Thyroid gland (tissue), 4 donors: ENCODE measurements around the gene RTTN. TPM values are rescaled to one million over a fixed set of nuclear protein-coding genes. Genes with fewer than 3 reads are reported as not detected.

Experiments
- DNase-seq, 2 donors: peaks; one replicate each; pipeline ENCODE4 v3.0.0-alpha.2; 2019
- H3K27ac ChIP-seq, 3 donors: fragments of 200-600 bp; sonication (generic); 1 replicate in 2 of 3; 2 replicates in 1 of 3; pipeline ENCODE4 v1.5.1; 2016 to 2019; ENCODE audit warnings: mild to moderate bottlenecking in 1 of 3, moderate library complexity in 1 of 3
- H3K27me3 ChIP-seq: fragments of 200-600 bp; sonication (generic); one replicate; pipeline ENCODE4 v1.5.1; 2019
- H3K36me3 ChIP-seq, 2 donors: fragments of 200-600 bp; sonication (generic); one replicate each; pipeline ENCODE4 v1.5.1; 2016 to 2019
- H3K4me1 ChIP-seq, 2 donors: fragments of 200-600 bp; sonication (generic); one replicate each; pipeline ENCODE4 v1.5.1; 2017 to 2019
- H3K4me3 ChIP-seq, 3 donors: fragments of 200-600 bp; sonication (generic); replicated peaks in 1 of 3; 1 replicate in 2 of 3; 2 replicates in 1 of 3; pipeline ENCODE4 v1.5.1; 2016; ENCODE audit warnings: mild to moderate bottlenecking in 1 of 3
- H3K9me3 ChIP-seq: fragments of 200-600 bp; sonication (generic); one replicate; pipeline ENCODE4 v1.5.1; 2017
- POLR2A ChIP-seq, 2 donors: fragments of 450-650 bp; IDR thresholded peaks; one replicate each; pipeline ENCODE4 v1.6.1; 2017; ENCODE audit warnings: antibody characterized with exemption in 2 of 2, mild to moderate bottlenecking in 2 of 2, moderate library complexity in 1 of 2
- WGBS, 2 donors: methylation state at CpG; one replicate each; pipeline ENCODE4 v1.1.5; 2017; 5-methylcytosine and 5-hydroxymethylcytosine counted together
- intact Hi-C: fragments of 100-400 bp; cut with DNase I; formaldehyde crosslinking; loops from one replicate; pipeline ENCODE4 v1.15.1; 2023
- total RNA-seq, 4 donors: library from RNA; depleted of rRNA; stranded (reverse); fragments of >200 nt; gene quantifications; one replicate each; pipeline ENCODE4 v1.2.3, GENCODE V29; 2016
- TF ChIP-seq, protein P1 (sequence below), 6 experiments: fragments of 200-600 bp in 3 of 6; fragments of 450-650 bp in 3 of 6; sonication (generic) in 3 of 6; IDR thresholded peaks; one replicate each; pipeline ENCODE4 v1.5.1; 2016 to 2019; ENCODE audit warnings: antibody characterized with exemption in 6 of 6, mild to moderate bottlenecking in 2 of 6, inconsistent platforms in 1 of 6, moderate library complexity in 1 of 6

Gene RTTN
- total RNA-seq, 4 donors from 2014 or later: 12.6 to 34.6 (median 19.3) TPM

- Histone ChIP-seq H3K27me3 (no peaks in the 10 kb centered on the region), H3K4me3 (no peak overlapping the region), H3K9me3 (no peaks in the 10 kb centered on the region), H3K27ac (no peak overlapping the region), H3K36me3 (peaks cover 7 to 20% of the 10 kb centered on the region in 2 donors), H3K4me1 (no peaks in the 10 kb centered on the region)
- DNase-seq: no peak
- 68 to 69% methylated on average over 3 of the region's 3 CpGs for WGBS, 2 donors
- TF ChIP-seq, protein P1, sequence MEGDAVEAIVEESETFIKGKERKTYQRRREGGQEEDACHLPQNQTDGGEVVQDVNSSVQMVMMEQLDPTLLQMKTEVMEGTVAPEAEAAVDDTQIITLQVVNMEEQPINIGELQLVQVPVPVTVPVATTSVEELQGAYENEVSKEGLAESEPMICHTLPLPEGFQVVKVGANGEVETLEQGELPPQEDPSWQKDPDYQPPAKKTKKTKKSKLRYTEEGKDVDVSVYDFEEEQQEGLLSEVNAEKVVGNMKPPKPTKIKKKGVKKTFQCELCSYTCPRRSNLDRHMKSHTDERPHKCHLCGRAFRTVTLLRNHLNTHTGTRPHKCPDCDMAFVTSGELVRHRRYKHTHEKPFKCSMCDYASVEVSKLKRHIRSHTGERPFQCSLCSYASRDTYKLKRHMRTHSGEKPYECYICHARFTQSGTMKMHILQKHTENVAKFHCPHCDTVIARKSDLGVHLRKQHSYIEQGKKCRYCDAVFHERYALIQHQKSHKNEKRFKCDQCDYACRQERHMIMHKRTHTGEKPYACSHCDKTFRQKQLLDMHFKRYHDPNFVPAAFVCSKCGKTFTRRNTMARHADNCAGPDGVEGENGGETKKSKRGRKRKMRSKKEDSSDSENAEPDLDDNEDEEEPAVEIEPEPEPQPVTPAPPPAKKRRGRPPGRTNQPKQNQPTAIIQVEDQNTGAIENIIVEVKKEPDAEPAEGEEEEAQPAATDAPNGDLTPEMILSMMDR (IDR thresholded peaks at IDR 0.05): no peak
- no peak for TF ChIP-seq POLR2A (IDR thresholded peaks at IDR 0.05)
- intact Hi-C loops: loop anchor here (5.0 kb wide), 1 partner anchor 237 kb away; no protein-coding TSS in a partner anchor
These were observed 10.4 kb downstream of the RTTN start for GRCh38 chr18:70195014-70195614.

- DNase-seq: no peak
- intact Hi-C loops: no loop called here
These were observed 11.1 kb downstream of the RTTN start for GRCh38 chr18:70194227-70194890.

DNA sequence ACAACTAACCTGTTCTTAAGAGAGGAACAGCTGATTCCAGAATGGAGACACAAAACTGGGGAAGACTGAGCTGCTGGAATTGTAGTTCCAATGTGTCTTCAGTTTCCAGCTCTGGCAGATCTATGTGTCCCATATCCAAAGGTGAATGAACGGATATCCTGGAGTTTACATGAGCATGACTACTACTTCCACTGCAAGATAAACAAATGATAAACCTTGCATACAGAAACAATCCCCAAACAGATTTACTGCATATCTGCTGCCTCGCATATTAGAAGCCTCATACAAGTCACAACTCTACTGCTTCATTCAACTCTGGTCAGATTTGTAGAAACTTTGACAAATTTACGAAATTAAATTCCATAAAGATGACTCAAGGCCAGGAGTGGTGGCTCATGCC is 15.0 kb downstream of the RTTN start:
- WGBS, 2 donors: 90 to 92% methylated on average over 3 of the region's 3 CpGs
- Histone ChIP-seq H3K9me3 (no peaks in the 10 kb centered on the region), H3K27me3 (no peaks in the 10 kb centered on the region), H3K4me1 (no peaks in the 10 kb centered on the region), H3K36me3 (peaks cover 14 to 25% of the 10 kb centered on the region in 2 donors), H3K4me3 (no peak overlapping the region), H3K27ac (no peak overlapping the region)
- TF ChIP-seq, protein P1 (IDR thresholded peaks at IDR 0.05): no peak
- no peak for TF ChIP-seq POLR2A (IDR thresholded peaks at IDR 0.05)
- intact Hi-C loops: no loop called here
- no peak for DNase-seq

More at GRCh38 chr18:70194227-70194890, 11.1 kb downstream of the RTTN start:
- no peak overlapping the region for H3K27ac ChIP-seq
- H3K36me3 ChIP-seq: peaks cover 7 to 23% of the 10 kb centered on the region in 2 donors
- no peak overlapping the region for H3K4me3 ChIP-seq
- WGBS, 2 donors: 85 to 91% methylated on average over 4 of the region's 4 CpGs
- no peaks in the 10 kb centered on the region for H3K4me1 ChIP-seq
- H3K27me3 ChIP-seq: no peaks in the 10 kb centered on the region
- no peak for TF ChIP-seq POLR2A (IDR thresholded peaks at IDR 0.05)
- TF ChIP-seq, protein P1 (IDR thresholded peaks at IDR 0.05): no peak
- no peaks in the 10 kb centered on the region for H3K9me3 ChIP-seq

DNA sequence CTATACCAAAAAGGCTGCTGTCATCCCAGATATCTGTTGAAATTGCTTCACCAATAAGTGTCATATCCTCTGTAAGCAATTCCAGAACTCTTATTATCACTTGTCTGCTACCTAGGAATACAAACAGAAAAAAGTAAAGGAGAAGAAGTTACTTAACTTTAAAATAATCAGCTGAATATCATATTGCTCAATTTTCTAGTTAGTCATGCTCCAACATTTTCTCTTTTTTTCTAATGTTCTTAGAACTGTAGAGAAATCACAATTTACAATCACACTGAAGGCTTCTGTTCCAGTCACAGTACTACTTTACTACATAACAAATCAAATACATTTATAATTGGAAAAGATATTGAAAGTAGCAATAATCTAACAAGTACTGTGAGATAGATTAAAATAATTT is 17.4 kb downstream of the RTTN start:
- DNase-seq: no peak
- no peaks in the 10 kb centered on the region for H3K4me1 ChIP-seq
- peaks cover 14 to 16% of the 10 kb centered on the region in 2 donors for H3K36me3 ChIP-seq
- H3K27me3 ChIP-seq: no peaks in the 10 kb centered on the region
- intact Hi-C loops: no loop called here
- no peak overlapping the region for H3K27ac ChIP-seq
- no peak overlapping the region for H3K4me3 ChIP-seq
- no peak for TF ChIP-seq POLR2A (IDR thresholded peaks at IDR 0.05)
- TF ChIP-seq, protein P1 (IDR thresholded peaks at IDR 0.05): no peak
- H3K9me3 ChIP-seq: no peaks in the 10 kb centered on the region

- TF ChIP-seq POLR2A (IDR thresholded peaks at IDR 0.05): no peak
- TF ChIP-seq, protein P1 (IDR thresholded peaks at IDR 0.05): no peak
- Histone ChIP-seq H3K27ac (no peak overlapping the region), H3K27me3 (no peaks in the 10 kb centered on the region), H3K4me3 (no peak overlapping the region), H3K4me1 (no peaks in the 10 kb centered on the region), H3K36me3 (peaks cover under 1 to 5% of the 10 kb centered on the region in 2 donors), H3K9me3 (no peaks in the 10 kb centered on the region)
- WGBS, 2 donors: 92 to 96% methylated on average over 2 of the region's 2 CpGs
- DNase-seq: no peak
- intact Hi-C loops: no loop called here
These were observed 22.0 kb downstream of the RTTN start for GRCh38 chr18:70183441-70183840.
